Measurements from ENCODE around the gene KCNIP2. TPM values are rescaled to one million over a fixed set of nuclear protein-coding genes. Genes with fewer than 3 reads are reported as not detected.
A peak's percentile ranks its signal among the peaks of the same experiment; 100 is the strongest.

Gene KCNIP2
- total RNA-seq, 1 donor from 2014 or later = 7.1 TPM

DNA sequence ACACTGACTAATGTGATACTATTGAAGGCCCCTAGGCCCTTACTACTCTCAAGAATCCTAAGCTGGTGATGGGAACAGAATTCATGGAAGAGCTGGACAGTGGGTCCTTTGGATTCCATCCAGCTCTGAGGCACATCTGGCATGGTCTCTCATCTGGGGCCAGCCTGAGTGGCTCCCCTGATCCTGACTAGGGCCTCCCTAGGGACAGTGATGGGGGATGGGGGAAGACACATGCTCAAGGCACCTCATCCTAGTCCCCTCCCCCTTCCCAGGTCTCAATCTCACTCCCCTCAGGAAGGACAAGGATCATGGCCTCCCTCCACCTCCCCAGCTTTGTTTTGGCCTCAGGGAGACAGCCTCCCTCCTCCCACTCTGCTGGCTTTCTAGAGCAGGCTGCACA is 1.8 kb downstream of the KCNIP2 start:
- POLR2A ChIA-PET = interaction anchor here (1.2 to 5.2 kb wide), 9 partner anchors 24 to 231 kb away, joined by 3 to 100 read pairs (median 6); partner anchors contain the start of gene OGA
- CTCF ChIA-PET = interaction anchor here (0.7 to 12.5 kb wide), 24 partner anchors 17 to 261 kb away, joined by 3 to 372 read pairs (median 6); partner anchors contain the start of genes ARMH3, HPS6, NPM3 and OGA
- intact Hi-C loops (cut with micrococcal nuclease) = loop anchor here (2.0 to 5.0 kb wide), 4 partner anchors 60 to 660 kb away; partner anchors contain the start of genes ACTR1A, HPS6 and SUFU

DNA sequence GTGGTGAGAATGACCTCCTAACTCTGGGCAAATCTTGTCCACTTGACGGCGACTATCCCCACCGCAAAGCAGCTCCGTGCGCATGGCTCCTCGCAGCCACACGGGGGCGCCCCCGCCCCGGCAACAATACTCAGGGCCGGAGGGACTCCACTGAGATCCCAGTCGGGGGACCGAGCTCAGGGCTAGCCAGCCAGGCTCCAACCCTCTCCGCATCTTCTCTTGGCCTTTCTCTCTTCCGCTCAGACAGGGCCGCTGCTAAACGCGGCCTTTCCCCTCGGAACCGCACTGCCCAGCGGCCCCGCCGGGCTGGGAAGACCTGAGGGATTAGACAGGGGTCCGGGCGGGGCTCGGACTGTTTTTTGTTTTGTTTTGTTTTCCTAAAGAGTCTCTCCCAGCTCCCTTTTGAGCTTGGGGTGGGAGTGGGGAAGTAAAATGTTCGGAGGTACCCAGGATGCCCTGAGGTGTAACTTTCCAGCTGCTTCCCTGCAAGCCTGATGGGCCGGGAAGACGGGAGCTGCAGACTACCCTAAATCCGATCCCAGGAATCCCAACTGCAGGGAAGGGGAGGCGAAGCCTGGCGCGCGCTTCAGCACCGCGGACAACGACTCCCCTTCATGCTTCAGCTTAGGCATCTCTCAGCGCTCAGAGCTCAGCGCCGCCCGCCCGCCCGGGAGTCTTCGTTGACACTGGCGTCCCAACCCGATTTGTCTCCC is 2.7 kb downstream of the KCNIP2 start:
- POLR2A ChIA-PET = interaction anchor here (0.6 to 5.2 kb wide), 17 partner anchors 10 to 800 kb away, joined by 3 to 100 read pairs (median 5); partner anchors contain the start of gene OGA
- CTCF ChIA-PET = interaction anchor here (0.6 to 12.5 kb wide), 47 partner anchors 8 to 707 kb away, joined by 3 to 372 read pairs (median 5); partner anchors contain the start of genes ARMH3, HPS6, NPM3 and OGA
- Mint-ChIP-seq H3K27me3 (no peaks in the 10 kb centered on the region), H3K27ac (peak overlapping the region; percentile 77), H3K4me3 (peak overlapping the region; percentile 88), H3K4me1 (peaks cover 60% of the 10 kb centered on the region), H3K36me3 (ENCODE audit: low read depth) (peaks cover 9% of the 10 kb centered on the region), H3K9me3 (no peaks in the 10 kb centered on the region)
- DNase-seq = peak; percentile 80
- TF ChIP-seq, protein P1, sequence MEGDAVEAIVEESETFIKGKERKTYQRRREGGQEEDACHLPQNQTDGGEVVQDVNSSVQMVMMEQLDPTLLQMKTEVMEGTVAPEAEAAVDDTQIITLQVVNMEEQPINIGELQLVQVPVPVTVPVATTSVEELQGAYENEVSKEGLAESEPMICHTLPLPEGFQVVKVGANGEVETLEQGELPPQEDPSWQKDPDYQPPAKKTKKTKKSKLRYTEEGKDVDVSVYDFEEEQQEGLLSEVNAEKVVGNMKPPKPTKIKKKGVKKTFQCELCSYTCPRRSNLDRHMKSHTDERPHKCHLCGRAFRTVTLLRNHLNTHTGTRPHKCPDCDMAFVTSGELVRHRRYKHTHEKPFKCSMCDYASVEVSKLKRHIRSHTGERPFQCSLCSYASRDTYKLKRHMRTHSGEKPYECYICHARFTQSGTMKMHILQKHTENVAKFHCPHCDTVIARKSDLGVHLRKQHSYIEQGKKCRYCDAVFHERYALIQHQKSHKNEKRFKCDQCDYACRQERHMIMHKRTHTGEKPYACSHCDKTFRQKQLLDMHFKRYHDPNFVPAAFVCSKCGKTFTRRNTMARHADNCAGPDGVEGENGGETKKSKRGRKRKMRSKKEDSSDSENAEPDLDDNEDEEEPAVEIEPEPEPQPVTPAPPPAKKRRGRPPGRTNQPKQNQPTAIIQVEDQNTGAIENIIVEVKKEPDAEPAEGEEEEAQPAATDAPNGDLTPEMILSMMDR (IDR thresholded peaks at IDR 0.05) = no peak
- intact Hi-C loops (cut with micrococcal nuclease) = loop anchor here (1.0 to 5.0 kb wide), 8 partner anchors 48 to 661 kb away; partner anchors contain the start of genes ACTR1A, HPS6 and SUFU
- ATAC-seq (ENCODE audit: low read depth) = peak; percentile 64

More for the DNA sequence above, 1.8 kb downstream of the KCNIP2 start:
- peaks cover 15% of the 10 kb centered on the region for H3K36me3 Mint-ChIP-seq (ENCODE audit: low read depth)
- no peaks in the 10 kb centered on the region for H3K27me3 Mint-ChIP-seq
- TF ChIP-seq, protein P1 (IDR thresholded peaks at IDR 0.05) = no peak
- peaks cover 58% of the 10 kb centered on the region for H3K4me1 Mint-ChIP-seq
- H3K27ac Mint-ChIP-seq = no peak overlapping the region
- ATAC-seq (ENCODE audit: low read depth) (no peak), DNase-seq (no peak)
- peak overlapping the region; percentile 35 for H3K4me3 Mint-ChIP-seq
- no peaks in the 10 kb centered on the region for H3K9me3 Mint-ChIP-seq

DNA sequence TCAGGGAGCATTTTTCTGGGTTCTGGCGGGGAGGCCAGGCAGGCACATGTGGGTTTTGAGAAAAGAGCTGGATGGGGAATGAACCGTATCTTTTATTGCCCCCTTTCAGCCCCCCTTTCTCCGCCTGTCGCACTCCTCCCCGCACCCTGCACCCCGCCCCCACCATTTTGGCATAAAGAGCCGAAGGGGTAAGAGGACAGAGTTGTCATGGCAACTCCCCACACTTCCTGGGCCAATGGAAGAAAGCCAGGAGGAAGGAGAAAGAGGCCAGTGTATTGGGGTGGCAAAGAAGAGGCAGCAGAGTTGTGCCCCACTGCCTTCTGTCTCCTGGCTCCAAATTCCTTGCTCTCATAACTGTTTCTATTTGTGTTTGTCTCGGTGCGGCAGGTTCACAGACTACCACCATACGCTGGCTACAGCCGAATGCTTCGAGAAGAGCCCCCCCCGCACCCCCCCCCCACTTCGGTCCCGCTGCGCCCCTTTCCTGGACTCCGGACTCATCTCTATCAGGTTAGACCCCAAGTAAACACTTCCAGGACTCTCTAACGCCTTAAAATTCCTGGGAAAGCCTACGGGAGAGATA is 3.4 kb downstream of the KCNIP2 start:
- DNase-seq (no peak), ATAC-seq (ENCODE audit: low read depth) (no peak)
- Mint-ChIP-seq H3K9me3 (no peaks in the 10 kb centered on the region), H3K27me3 (no peaks in the 10 kb centered on the region), H3K27ac (peak overlapping the region; percentile 77), H3K4me3 (peak overlapping the region; percentile 88), H3K36me3 (ENCODE audit: low read depth) (peaks cover 2% of the 10 kb centered on the region), H3K4me1 (peaks cover 65% of the 10 kb centered on the region)
- intact Hi-C loops (cut with micrococcal nuclease) = loop anchor here (1.0 to 5.0 kb wide), 8 partner anchors 49 to 662 kb away; partner anchors contain the start of genes ACTR1A, HPS6 and SUFU
- ChIA-PET CTCF (interaction anchor here (0.6 to 12.5 kb wide), 45 partner anchors 9 to 626 kb away, joined by 3 to 372 read pairs (median 5); partner anchors contain the start of genes ARMH3, HPS6 and OGA), POLR2A (interaction anchor here (0.5 to 5.2 kb wide), 18 partner anchors 9 to 801 kb away, joined by 3 to 100 read pairs (median 5); partner anchors contain the start of gene OGA)
- TF ChIP-seq, protein P1 (IDR thresholded peaks at IDR 0.05) = no peak

DNA sequence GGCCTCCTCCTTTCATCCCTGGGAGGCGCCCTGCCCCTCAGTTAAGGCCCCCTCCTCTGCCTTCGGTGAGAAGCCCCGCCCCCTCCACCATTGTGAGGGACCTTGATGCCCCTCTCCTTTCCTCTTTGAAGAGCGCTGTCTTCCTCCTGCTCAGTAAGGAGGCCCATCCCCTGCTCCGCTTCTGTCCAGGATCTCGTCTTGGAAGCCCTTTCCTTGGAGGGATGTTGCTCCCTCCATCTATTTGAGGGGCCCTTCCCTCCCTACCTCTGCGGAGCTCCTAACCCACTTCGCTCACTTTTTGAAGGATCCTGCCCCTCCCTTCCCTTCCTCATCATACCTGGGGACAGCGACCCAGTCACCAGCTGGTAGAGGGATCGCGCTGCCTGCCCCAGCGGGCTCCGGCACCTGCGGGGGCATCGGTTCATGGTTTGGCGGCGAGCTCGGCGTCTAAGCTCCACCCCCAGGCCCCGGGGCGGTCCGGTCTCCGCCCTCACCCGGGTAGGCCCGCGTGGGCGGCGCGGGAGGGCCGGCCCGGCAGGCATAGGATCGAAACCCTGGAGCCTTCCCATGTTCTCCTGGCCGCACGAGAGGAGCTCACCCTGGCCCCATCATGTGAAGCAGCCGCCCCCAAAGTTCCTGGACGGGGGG is 4.1 kb downstream of the KCNIP2 start:
- H3K36me3 Mint-ChIP-seq (ENCODE audit: low read depth) = peaks cover 2% of the 10 kb centered on the region
- H3K4me3 Mint-ChIP-seq = peak overlapping the region; percentile 88
- DNase-seq (peak; percentile 73), ATAC-seq (ENCODE audit: low read depth) (peak; percentile 59)
- TF ChIP-seq, protein P1 (IDR thresholded peaks at IDR 0.05) = no peak
- H3K9me3 Mint-ChIP-seq = no peaks in the 10 kb centered on the region
- intact Hi-C loops (cut with micrococcal nuclease) = loop anchor here (1.0 to 5.0 kb wide), 9 partner anchors 8 to 663 kb away; partner anchors contain the start of genes ACTR1A, HPS6 and SUFU
- H3K4me1 Mint-ChIP-seq = peaks cover 64% of the 10 kb centered on the region
- POLR2A ChIA-PET = interaction anchor here (0.5 to 5.2 kb wide), 10 partner anchors 17 to 228 kb away, joined by 3 to 100 read pairs (median 5); partner anchors contain the start of gene OGA
- no peak overlapping the region for H3K27ac Mint-ChIP-seq
- CTCF ChIA-PET = interaction anchor here (0.6 to 12.5 kb wide), 19 partner anchors 12 to 231 kb away, joined by 3 to 372 read pairs (median 6); partner anchors contain the start of genes ARMH3, HPS6, NPM3 and OGA
- H3K27me3 Mint-ChIP-seq = no peaks in the 10 kb centered on the region
